SK-N-SH (cell line): ENCODE data around the gene FRMPD4.

Experiments
- ELF1 ChIP-seq: IDR thresholded peaks from 2 replicates; pipeline ENCODE4 v1.4.0; 2012
- EP300 ChIP-seq, 2 experiments: IDR thresholded peaks; 2 replicates each; pipeline versions ENCODE4 v1.4.0 to v1.6.1; 2012; ENCODE audit warnings: borderline replicate concordance in 1 of 2, low read depth in 1 of 2, low read length in 1 of 2
- GABPA ChIP-seq: IDR thresholded peaks from 2 replicates; pipeline ENCODE4 v1.4.0; 2012; ENCODE audit warnings: low read depth, mild to moderate bottlenecking
- NFIC ChIP-seq: IDR thresholded peaks from 2 replicates; pipeline ENCODE4 v1.4.0; 2012; ENCODE audit warnings: borderline replicate concordance
- NRF1 ChIP-seq: IDR thresholded peaks from 2 replicates; pipeline ENCODE4 v1.6.1; 2012; ENCODE audit warnings: low read depth, mild to moderate bottlenecking, low read length
- POLR2AphosphoS5 ChIP-seq: IDR thresholded peaks from 2 replicates; pipeline ENCODE4 v1.6.1; 2012; ENCODE audit warnings: low read depth, low read length
- RAD21 ChIP-seq: IDR thresholded peaks from 2 replicates; pipeline ENCODE4 v1.6.1; 2012; ENCODE audit warnings: mild to moderate bottlenecking, low read length
- SMC3 ChIP-seq: IDR thresholded peaks from 2 replicates; pipeline ENCODE4 v1.6.1; 2012; ENCODE audit warnings: low read depth, low read length, improper control_type of control experiment
- TAF1 ChIP-seq: IDR thresholded peaks from 2 replicates; pipeline ENCODE4 v1.6.1; 2012; ENCODE audit warnings: low read depth, mild to moderate bottlenecking, low read length, moderate library complexity, borderline replicate concordance
- YY1 ChIP-seq: IDR thresholded peaks from 2 replicates; pipeline ENCODE4 v1.4.0; 2012; ENCODE audit warnings: low read depth, mild to moderate bottlenecking
- TF ChIP-seq, protein P1 (sequence below): fragments of 200-600 bp; sonication (generic); IDR thresholded peaks from 2 replicates; pipeline ENCODE4 v1.6.1; 2017; ENCODE audit warnings: antibody characterized with exemption, mild to moderate bottlenecking, moderate library complexity
- TF ChIP-seq, protein P2 (sequence below): IDR thresholded peaks from 2 replicates; pipeline ENCODE4 v1.4.0; 2012; ENCODE audit warnings: low read depth, borderline replicate concordance
- TF ChIP-seq, protein P3 (sequence below): fragments of 150-350 bp; IDR thresholded peaks from 2 replicates; pipeline ENCODE4 v1.6.1; 2017; ENCODE audit warnings: antibody characterized with exemption, low read length, low read depth, borderline replicate concordance
- TF ChIP-seq, protein P4 (sequence below): IDR thresholded peaks from 2 replicates; pipeline ENCODE4; 2012

DNA sequence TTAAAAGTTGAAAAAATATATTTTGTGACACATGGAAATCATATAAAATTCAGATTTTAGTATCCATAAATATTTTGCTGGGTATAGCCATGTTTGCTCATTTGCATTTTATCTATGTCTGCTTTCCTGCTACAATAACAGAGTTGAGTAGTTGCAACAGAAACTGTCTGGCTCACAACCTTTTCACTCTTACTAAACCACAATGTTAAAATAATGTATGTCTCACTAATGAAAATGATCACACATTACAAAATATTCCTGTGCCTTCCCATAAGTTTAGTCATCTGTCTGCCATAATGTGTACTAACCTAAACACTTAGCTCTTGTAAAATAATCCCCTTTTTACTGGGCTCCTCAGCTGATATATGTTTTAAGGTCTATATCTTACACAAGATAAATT, 479.0 kb downstream of the FRMPD4 start:
- TF ChIP-seq, protein P1, sequence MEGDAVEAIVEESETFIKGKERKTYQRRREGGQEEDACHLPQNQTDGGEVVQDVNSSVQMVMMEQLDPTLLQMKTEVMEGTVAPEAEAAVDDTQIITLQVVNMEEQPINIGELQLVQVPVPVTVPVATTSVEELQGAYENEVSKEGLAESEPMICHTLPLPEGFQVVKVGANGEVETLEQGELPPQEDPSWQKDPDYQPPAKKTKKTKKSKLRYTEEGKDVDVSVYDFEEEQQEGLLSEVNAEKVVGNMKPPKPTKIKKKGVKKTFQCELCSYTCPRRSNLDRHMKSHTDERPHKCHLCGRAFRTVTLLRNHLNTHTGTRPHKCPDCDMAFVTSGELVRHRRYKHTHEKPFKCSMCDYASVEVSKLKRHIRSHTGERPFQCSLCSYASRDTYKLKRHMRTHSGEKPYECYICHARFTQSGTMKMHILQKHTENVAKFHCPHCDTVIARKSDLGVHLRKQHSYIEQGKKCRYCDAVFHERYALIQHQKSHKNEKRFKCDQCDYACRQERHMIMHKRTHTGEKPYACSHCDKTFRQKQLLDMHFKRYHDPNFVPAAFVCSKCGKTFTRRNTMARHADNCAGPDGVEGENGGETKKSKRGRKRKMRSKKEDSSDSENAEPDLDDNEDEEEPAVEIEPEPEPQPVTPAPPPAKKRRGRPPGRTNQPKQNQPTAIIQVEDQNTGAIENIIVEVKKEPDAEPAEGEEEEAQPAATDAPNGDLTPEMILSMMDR, result no peak
- TF ChIP-seq, protein P2, sequence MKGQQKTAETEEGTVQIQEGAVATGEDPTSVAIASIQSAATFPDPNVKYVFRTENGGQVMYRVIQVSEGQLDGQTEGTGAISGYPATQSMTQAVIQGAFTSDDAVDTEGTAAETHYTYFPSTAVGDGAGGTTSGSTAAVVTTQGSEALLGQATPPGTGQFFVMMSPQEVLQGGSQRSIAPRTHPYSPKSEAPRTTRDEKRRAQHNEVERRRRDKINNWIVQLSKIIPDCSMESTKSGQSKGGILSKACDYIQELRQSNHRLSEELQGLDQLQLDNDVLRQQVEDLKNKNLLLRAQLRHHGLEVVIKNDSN, result no peak
- TF ChIP-seq EP300 (IDR thresholded peaks at IDR 0.05; ENCODE audit: borderline replicate concordance in 1 of 2, low read depth in 1 of 2, low read length in 1 of 2) (no peak), SMC3 (no peak), NFIC (no peak), GABPA (no peak), POLR2AphosphoS5 (no peak), NRF1 (no peak), YY1 (no peak), RAD21 (no peak), TAF1 (no peak), ELF1 (no peak)
- TF ChIP-seq, protein P3, sequence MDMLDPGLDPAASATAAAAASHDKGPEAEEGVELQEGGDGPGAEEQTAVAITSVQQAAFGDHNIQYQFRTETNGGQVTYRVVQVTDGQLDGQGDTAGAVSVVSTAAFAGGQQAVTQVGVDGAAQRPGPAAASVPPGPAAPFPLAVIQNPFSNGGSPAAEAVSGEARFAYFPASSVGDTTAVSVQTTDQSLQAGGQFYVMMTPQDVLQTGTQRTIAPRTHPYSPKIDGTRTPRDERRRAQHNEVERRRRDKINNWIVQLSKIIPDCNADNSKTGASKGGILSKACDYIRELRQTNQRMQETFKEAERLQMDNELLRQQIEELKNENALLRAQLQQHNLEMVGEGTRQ, result no peak
- TF ChIP-seq, protein P4, sequence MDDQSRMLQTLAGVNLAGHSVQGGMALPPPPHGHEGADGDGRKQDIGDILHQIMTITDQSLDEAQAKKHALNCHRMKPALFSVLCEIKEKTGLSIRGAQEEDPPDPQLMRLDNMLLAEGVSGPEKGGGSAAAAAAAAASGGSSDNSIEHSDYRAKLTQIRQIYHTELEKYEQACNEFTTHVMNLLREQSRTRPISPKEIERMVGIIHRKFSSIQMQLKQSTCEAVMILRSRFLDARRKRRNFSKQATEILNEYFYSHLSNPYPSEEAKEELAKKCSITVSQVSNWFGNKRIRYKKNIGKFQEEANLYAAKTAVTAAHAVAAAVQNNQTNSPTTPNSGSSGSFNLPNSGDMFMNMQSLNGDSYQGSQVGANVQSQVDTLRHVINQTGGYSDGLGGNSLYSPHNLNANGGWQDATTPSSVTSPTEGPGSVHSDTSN, result no peak
